Measurements from ENCODE around the gene SNHG17.
"Not testable (repeated sequence)": the region's sequence is repeated elsewhere in the genome, so short reads cannot be mapped to it uniquely, and the experiment has no call there.

SNHG17 gene

DNA sequence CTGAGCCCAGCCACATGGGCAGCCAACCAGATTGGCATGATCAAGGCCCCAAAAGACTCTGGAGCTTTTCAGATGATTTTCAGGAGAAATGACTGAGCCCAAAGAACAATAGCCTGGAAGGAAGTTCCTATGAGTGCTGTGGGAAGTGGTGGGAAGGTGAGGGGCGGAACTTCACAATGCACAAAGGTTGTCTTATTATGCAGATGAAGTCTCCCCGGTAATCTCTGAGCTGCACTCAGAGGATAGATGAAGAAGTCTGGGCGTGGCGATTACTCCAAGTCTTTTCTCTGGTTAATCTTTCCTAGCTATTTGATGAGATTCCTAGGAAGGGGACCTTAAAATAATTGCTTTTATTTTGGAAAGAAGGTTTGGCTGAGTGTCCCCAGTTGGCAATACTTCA is 52.0 kb downstream of the SNHG17 start:
- no peak for TF ChIP-seq POU2F2 (IDR thresholded peaks at IDR 0.05; ENCODE audit: low read depth, low read length)
- no peak for FAIRE-seq

DNA sequence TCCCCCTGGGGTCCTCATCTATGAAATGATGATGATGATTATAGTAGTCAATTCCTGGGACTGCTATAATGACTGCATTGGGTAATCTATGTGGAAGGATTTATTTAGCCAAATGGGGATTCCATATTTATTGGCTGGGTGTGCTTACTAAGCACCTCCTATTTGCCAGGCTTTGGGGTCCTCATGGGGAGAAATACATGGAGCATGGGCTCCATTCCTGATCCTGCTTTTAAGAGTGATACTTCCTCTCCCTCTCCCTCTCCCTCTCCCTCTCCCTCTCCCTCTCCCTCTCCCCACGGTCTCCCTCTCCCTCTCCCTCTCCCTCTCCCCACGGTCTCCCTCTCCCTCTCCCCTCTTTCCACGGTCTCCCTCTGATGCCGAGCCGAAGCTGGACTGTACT is 57.3 kb downstream of the SNHG17 start:
- not testable (repeated sequence) for FAIRE-seq

More for the DNA sequence above, 52.0 kb downstream of the SNHG17 start:
- no peak for DNase-seq (ENCODE audit: insufficient read length, low spot score)

DNA sequence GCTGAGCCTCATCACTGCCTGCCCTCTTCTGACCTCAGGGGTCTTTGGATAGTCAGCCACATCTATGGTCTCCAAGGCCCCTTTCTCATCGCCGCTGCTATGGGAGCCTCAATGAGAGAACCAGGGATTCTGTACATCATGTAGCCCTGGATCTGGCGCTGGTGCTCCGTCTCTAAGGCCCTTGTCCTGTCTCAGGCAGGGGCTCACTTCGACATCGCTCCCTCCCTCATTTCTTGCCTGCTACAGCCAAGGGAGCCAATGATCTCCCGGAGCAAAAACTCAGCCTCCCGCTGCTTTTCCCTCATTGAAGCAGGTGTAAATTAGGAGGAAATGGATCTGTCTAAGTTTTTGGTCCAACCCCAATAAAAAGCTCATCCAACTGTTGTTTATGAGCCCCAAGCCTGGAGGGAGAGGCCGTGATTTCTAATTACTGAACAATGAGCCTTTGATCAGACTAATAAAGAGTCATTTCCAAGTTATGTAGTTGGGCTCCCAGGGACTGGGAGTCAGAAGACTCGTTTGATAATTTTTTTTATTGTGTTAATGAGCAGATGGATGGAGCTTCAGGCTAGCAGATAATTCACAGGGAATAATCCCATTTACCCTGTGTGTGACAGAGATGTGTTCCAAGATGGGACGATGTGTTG is 58.0 kb downstream of the SNHG17 start:
- FAIRE-seq = no peak
- TF ChIP-seq SPI1 (IDR thresholded peaks at IDR 0.05; ENCODE audit: low read depth, low read length) (no peak), POU2F2 (IDR thresholded peaks at IDR 0.05; ENCODE audit: low read depth, low read length) (no peak), PAX5 (IDR thresholded peaks at IDR 0.05; ENCODE audit: insufficient read depth, low read length, severe bottlenecking) (no peak), POLR2A (IDR thresholded peaks at IDR 0.05; ENCODE audit: low read depth, low read length) (no peak), TAF1 (IDR thresholded peaks at IDR 0.05; ENCODE audit: low read depth, low read length) (no peak), POLR2AphosphoS5 (IDR thresholded peaks at IDR 0.05; ENCODE audit: low read depth, low read length) (no peak)

More for the DNA sequence above, 57.3 kb downstream of the SNHG17 start:
- DNase-seq (ENCODE audit: insufficient read length, low spot score) = not testable (repeated sequence)

DNA sequence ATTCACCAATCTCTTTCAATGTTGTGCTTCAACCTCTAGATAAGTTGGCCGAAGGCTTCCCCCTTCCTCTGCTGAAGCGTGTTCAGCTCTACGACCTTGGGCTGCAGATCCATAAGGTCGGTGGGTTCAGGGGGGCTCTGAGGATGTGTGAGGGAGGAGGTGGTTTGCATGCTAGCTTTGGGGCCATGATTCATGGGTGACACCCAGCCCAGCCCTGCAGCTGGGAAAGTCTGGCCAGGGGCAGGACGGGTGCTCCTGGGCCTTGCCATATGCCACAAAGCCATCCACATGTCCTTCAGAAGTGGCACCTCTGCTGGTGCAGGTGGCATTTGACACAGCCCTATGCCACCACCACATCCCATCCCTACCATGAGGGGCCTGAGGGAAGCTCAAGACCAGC is 61.2 kb downstream of the SNHG17 start:
- no peak for TF ChIP-seq POLR2A (IDR thresholded peaks at IDR 0.05; ENCODE audit: low read depth, low read length)
- DNase-seq (ENCODE audit: insufficient read length, low spot score) (no peak), FAIRE-seq (no peak)

More for the DNA sequence above, 58.0 kb downstream of the SNHG17 start:
- DNase-seq (ENCODE audit: insufficient read length, low spot score) = no peak

DNA sequence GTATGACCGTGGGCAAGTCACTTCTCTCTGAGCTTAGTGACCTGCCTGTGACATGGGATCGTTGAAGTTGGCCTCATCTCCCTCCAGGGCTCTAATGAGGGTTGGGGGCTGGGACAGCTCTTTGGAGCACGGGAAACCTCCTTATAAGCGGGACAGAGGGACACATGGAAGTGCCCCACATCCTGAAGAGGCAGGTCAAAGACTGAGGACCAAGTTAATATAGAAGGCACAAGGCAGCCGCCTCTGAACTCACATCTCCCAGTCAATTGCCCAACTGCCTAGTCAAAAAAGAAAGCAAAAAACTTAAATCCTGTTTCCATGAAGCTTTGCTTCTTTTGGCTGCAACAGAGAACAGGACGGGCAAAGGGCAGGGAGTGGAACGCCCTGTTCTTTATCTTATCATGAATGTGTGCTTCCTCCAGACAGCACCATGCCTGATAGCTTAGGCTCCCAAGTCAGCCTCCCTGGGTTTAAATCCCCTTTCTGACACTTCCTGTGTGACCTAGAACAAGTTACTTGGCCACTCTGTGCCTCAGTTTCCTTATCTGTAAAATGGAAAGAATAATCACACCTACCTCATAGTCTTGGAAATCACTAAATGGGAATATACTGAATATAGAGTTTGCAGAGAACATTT is 61.8 kb downstream of the SNHG17 start:
- no peak for FAIRE-seq
- DNase-seq (ENCODE audit: insufficient read length, low spot score) = no peak

DNA sequence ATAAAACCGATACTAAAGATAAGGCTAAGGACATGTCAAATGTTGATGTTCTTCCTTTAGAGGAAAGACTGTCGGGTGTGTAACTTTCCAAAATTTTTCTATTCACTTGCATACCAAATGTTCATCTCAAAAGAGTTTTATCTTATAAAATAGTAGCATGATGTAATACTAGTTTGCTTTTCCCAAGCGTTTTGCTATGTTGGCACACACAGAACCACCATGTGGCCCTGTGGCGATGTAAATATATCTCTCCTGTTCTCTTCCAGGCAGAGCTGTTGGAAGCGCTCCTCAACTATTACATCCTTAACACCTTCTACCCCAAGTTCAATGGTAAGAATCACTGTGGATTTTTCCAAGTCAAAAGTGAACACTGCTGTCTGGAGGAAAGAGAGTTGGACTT is 62.3 kb downstream of the SNHG17 start:
- FAIRE-seq (no peak), DNase-seq (ENCODE audit: insufficient read length, low spot score) (no peak)
- TF ChIP-seq TAF1 (IDR thresholded peaks at IDR 0.05; ENCODE audit: low read depth, low read length) (no peak), SPI1 (IDR thresholded peaks at IDR 0.05; ENCODE audit: low read depth, low read length) (no peak), POLR2A (IDR thresholded peaks at IDR 0.05; ENCODE audit: low read depth, low read length) (no peak), POU2F2 (IDR thresholded peaks at IDR 0.05; ENCODE audit: low read depth, low read length) (no peak), PAX5 (IDR thresholded peaks at IDR 0.05; ENCODE audit: insufficient read depth, low read length, severe bottlenecking) (no peak), POLR2AphosphoS5 (IDR thresholded peaks at IDR 0.05; ENCODE audit: low read depth, low read length) (no peak)

More for the DNA sequence above, 61.8 kb downstream of the SNHG17 start:
- TF ChIP-seq POU2F2 (IDR thresholded peaks at IDR 0.05; ENCODE audit: low read depth, low read length) (no peak), PAX5 (IDR thresholded peaks at IDR 0.05; ENCODE audit: insufficient read depth, low read length, severe bottlenecking) (no peak), TAF1 (IDR thresholded peaks at IDR 0.05; ENCODE audit: low read depth, low read length) (no peak), POLR2AphosphoS5 (IDR thresholded peaks at IDR 0.05; ENCODE audit: low read depth, low read length) (no peak), SPI1 (IDR thresholded peaks at IDR 0.05; ENCODE audit: low read depth, low read length) (no peak), POLR2A (IDR thresholded peaks at IDR 0.05; ENCODE audit: low read depth, low read length) (no peak)

Measured in GM12891 (cell line).